SK-N-SH treated with all-trans-retinoic acid at 6 μM for 48 hours (cell line): ENCODE data around the gene CSGALNACT2.
"Not testable (repeated sequence)": the region's sequence is repeated elsewhere in the genome, so short reads cannot be mapped to it uniquely, and the experiment has no call there.

Source experiments
- ATAC-seq: fragments of 200-7000 bp; cut with Tn5 transposase; 3 replicates; pipeline ENCODE4 v1.9.1; 2020; ENCODE audit warnings: mild to moderate bottlenecking, moderate library complexity
- ARNTL ChIP-seq: fragments of 450-650 bp; formaldehyde crosslinking; IDR thresholded peaks from 2 replicates; pipeline ENCODE4 v1.5.0; 2020; ENCODE audit warnings: low read depth, mild to moderate bottlenecking, moderate library complexity, borderline replicate concordance
- BACH2 ChIP-seq: fragments of 250-450 bp; sonication (Bioruptor Pico); IDR thresholded peaks from 2 replicates; pipeline ENCODE4 v1.9.0; 2021; ENCODE audit warnings: mild to moderate bottlenecking, borderline replicate concordance
- ESRRG ChIP-seq: fragments of 250-450 bp; sonication (Bioruptor Pico); IDR thresholded peaks from 2 replicates; pipeline ENCODE4 v1.6.1; 2021; ENCODE audit warnings: mild to moderate bottlenecking
- ISL1 ChIP-seq: fragments of 250-450 bp; sonication (Bioruptor Pico); IDR thresholded peaks from 2 replicates; pipeline ENCODE4 v2.1.2; 2022; ENCODE audit warnings: mild to moderate bottlenecking, moderate library complexity
- OSR1 ChIP-seq: fragments of 250-450 bp; sonication (Bioruptor Pico); IDR thresholded peaks from 2 replicates; pipeline ENCODE4 v1.8.0; 2022; ENCODE audit warnings: moderate library complexity, mild to moderate bottlenecking, inconsistent platforms
- PPARA ChIP-seq: fragments of 250-450 bp; sonication (Bioruptor Pico); IDR thresholded peaks from 2 replicates; pipeline ENCODE4 v1.5.0; 2020; ENCODE audit warnings: mild to moderate bottlenecking, borderline replicate concordance
- RARB ChIP-seq: fragments of 250-450 bp; sonication (Bioruptor Pico); IDR thresholded peaks from 2 replicates; pipeline ENCODE4 v1.8.0; 2021; ENCODE audit warnings: mild to moderate bottlenecking, moderate library complexity
- SNAI2 ChIP-seq: fragments of 250-450 bp; sonication (Bioruptor Pico); IDR thresholded peaks from 2 replicates; pipeline ENCODE4 v1.5.0; 2020; ENCODE audit warnings: mild to moderate bottlenecking, moderate library complexity
- TCF4 ChIP-seq: fragments of 250-450 bp; sonication (Bioruptor Pico); IDR thresholded peaks from 2 replicates; pipeline ENCODE4 v1.8.0; 2021; ENCODE audit warnings: mild to moderate bottlenecking, moderate library complexity, borderline replicate concordance
- ZC3H10 ChIP-seq: fragments of 250-450 bp; sonication (Bioruptor Pico); IDR thresholded peaks from 2 replicates; pipeline ENCODE4 v1.5.1; 2021; ENCODE audit warnings: mild to moderate bottlenecking, moderate library complexity
- ZFP3 ChIP-seq: fragments of 250-450 bp; sonication (Bioruptor Pico); IDR thresholded peaks from 2 replicates; pipeline ENCODE4 v1.5.0; 2020; ENCODE audit warnings: mild to moderate bottlenecking, moderate library complexity
- ZNF70 ChIP-seq: fragments of 450-650 bp; formaldehyde crosslinking; IDR thresholded peaks from 2 replicates; pipeline ENCODE4 v1.5.0; 2020; ENCODE audit warnings: mild to moderate bottlenecking, moderate library complexity
- ZNF8 ChIP-seq: fragments of 450-650 bp; formaldehyde crosslinking; IDR thresholded peaks from 2 replicates; pipeline ENCODE4 v1.5.0; 2020; ENCODE audit warnings: mild to moderate bottlenecking, moderate library complexity
- TF ChIP-seq, protein P1 (sequence below): fragments of 250-450 bp; sonication (Bioruptor Pico); IDR thresholded peaks from 2 replicates; pipeline ENCODE4 v1.5.1; 2021; ENCODE audit warnings: mild to moderate bottlenecking, moderate library complexity
- TF ChIP-seq, protein P2 (sequence below): fragments of 250-450 bp; sonication (Bioruptor Pico); IDR thresholded peaks from 2 replicates; pipeline ENCODE4 v1.5.0; 2020; ENCODE audit warnings: mild to moderate bottlenecking, moderate library complexity
- TF ChIP-seq, protein P3 (sequence below): fragments of 250-450 bp; sonication (Bioruptor Pico); IDR thresholded peaks from 2 replicates; pipeline ENCODE4 v1.8.0; 2020; ENCODE audit warnings: mild to moderate bottlenecking, moderate library complexity, borderline replicate concordance
- TF ChIP-seq, protein P4 (sequence below): fragments of 250-450 bp; sonication (Bioruptor Pico); IDR thresholded peaks from 2 replicates; pipeline ENCODE4 v1.8.0; 2021; ENCODE audit warnings: low read depth, mild to moderate bottlenecking, moderate library complexity, borderline replicate concordance

CSGALNACT2 gene

DNA sequence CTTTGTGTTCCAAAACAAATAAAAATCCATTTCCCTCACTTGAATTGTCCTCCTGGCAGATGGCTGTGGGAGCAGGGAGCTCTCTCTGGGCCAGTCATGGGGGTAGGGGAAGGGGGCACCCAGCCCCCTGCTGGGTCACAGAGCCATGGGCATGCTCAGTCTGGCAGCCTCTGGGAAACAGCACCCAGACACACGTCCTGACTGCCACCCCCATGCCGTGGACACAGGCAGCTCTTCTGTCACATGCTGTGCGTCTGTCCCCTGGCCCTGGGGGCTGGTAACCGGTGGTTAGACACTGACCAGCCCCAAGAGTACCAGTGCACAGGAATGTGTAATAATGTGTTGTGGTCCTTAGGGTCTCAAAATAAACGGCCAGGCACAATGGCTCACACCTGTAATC lies 81.6 kb downstream of the CSGALNACT2 start:
- TF ChIP-seq ZNF70 (CRISPR knock-in tag), result no peak
- TF ChIP-seq ISL1 (CRISPR knock-in tag), result no peak
- TF ChIP-seq, protein P1, sequence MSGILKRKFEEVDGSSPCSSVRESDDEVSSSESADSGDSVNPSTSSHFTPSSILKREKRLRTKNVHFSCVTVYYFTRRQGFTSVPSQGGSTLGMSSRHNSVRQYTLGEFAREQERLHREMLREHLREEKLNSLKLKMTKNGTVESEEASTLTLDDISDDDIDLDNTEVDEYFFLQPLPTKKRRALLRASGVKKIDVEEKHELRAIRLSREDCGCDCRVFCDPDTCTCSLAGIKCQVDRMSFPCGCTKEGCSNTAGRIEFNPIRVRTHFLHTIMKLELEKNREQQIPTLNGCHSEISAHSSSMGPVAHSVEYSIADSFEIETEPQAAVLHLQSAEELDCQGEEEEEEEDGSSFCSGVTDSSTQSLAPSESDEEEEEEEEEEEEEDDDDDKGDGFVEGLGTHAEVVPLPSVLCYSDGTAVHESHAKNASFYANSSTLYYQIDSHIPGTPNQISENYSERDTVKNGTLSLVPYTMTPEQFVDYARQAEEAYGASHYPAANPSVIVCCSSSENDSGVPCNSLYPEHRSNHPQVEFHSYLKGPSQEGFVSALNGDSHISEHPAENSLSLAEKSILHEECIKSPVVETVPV (CRISPR knock-in tag), result no peak
- TF ChIP-seq OSR1, result no peak
- no peak for TF ChIP-seq ZFP3 (CRISPR knock-in tag)
- TF ChIP-seq ESRRG (CRISPR knock-in tag), result no peak
- ATAC-seq, result no peak

DNA sequence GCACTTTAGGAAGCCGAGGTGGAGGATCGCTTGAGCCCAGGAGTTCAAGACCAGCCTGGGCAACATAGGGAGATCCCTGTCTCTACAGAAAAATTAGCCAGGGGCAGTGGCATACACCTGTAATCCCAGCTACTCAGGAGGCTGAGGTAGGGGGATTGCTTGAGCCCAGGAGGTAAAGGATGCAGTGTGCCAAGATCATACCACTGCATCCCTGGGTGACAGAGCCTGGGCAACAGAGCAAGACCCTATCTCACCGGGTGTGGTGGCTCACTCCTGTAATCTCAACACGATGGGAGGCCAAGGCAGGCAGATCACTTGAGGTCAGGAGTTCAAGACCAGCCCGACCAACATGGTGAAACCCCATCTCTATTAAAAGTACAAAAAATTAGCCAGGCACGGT lies 82.0 kb downstream of the CSGALNACT2 start:
- ATAC-seq, result not testable (repeated sequence)

DNA sequence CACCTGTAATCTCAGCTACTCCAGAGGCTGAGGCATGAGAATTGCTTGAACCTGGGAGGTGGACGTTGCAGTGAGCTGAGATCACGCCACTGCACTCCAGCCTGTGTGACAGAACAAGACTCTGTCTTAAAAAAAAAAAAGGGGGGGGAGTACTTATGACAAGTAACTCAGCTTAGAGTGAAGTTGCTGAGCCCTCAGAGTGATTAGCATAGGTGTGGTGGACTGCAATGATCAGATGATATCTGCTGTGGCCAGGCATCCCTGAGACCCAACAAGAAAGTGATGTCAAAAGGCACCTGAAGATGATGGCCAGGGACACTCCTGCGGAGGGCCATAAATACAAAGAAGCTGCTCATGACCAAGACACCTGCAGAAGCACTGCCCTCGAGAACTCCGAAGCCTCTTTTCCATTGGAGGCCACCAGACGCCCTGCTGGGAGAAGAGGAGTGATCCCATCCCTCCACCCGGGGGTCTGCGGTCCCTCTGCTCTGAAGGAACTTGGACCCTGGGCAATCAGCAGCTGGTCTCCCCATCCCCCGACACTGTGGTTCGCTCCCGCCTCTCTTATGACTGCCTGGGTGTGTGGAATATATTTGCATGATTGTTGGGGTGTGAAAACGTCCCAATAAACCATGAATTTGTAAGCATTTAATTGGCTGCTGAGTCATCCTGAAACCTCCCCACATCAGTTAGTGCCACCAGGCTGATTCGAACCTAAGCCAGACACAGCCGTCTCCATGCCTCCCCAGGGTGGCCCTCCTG lies 82.6 kb downstream of the CSGALNACT2 start:
- ATAC-seq, result no peak
- no peak for TF ChIP-seq ZNF8 (CRISPR knock-in tag)
- TF ChIP-seq, protein P1 (CRISPR knock-in tag), result no peak
- TF ChIP-seq, protein P2, sequence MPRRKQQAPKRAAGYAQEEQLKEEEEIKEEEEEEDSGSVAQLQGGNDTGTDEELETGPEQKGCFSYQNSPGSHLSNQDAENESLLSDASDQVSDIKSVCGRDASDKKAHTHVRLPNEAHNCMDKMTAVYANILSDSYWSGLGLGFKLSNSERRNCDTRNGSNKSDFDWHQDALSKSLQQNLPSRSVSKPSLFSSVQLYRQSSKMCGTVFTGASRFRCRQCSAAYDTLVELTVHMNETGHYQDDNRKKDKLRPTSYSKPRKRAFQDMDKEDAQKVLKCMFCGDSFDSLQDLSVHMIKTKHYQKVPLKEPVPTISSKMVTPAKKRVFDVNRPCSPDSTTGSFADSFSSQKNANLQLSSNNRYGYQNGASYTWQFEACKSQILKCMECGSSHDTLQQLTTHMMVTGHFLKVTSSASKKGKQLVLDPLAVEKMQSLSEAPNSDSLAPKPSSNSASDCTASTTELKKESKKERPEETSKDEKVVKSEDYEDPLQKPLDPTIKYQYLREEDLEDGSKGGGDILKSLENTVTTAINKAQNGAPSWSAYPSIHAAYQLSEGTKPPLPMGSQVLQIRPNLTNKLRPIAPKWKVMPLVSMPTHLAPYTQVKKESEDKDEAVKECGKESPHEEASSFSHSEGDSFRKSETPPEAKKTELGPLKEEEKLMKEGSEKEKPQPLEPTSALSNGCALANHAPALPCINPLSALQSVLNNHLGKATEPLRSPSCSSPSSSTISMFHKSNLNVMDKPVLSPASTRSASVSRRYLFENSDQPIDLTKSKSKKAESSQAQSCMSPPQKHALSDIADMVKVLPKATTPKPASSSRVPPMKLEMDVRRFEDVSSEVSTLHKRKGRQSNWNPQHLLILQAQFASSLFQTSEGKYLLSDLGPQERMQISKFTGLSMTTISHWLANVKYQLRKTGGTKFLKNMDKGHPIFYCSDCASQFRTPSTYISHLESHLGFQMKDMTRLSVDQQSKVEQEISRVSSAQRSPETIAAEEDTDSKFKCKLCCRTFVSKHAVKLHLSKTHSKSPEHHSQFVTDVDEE (CRISPR knock-in tag), result no peak
- TF ChIP-seq SNAI2 (CRISPR knock-in tag), result no peak
- TF ChIP-seq, protein P3, sequence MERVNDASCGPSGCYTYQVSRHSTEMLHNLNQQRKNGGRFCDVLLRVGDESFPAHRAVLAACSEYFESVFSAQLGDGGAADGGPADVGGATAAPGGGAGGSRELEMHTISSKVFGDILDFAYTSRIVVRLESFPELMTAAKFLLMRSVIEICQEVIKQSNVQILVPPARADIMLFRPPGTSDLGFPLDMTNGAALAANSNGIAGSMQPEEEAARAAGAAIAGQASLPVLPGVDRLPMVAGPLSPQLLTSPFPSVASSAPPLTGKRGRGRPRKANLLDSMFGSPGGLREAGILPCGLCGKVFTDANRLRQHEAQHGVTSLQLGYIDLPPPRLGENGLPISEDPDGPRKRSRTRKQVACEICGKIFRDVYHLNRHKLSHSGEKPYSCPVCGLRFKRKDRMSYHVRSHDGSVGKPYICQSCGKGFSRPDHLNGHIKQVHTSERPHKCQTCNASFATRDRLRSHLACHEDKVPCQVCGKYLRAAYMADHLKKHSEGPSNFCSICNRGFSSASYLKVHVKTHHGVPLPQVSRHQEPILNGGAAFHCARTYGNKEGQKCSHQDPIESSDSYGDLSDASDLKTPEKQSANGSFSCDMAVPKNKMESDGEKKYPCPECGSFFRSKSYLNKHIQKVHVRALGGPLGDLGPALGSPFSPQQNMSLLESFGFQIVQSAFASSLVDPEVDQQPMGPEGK (CRISPR knock-in tag), result no peak
- no peak for TF ChIP-seq ZNF70 (CRISPR knock-in tag)
- TF ChIP-seq BACH2 (CRISPR knock-in tag), result no peak
- TF ChIP-seq ZC3H10 (CRISPR knock-in tag), result no peak
- no peak for TF ChIP-seq TCF4 (CRISPR knock-in tag)
- no peak for TF ChIP-seq ARNTL (CRISPR knock-in tag)
- TF ChIP-seq ZFP3 (CRISPR knock-in tag), result no peak
- TF ChIP-seq, protein P4, sequence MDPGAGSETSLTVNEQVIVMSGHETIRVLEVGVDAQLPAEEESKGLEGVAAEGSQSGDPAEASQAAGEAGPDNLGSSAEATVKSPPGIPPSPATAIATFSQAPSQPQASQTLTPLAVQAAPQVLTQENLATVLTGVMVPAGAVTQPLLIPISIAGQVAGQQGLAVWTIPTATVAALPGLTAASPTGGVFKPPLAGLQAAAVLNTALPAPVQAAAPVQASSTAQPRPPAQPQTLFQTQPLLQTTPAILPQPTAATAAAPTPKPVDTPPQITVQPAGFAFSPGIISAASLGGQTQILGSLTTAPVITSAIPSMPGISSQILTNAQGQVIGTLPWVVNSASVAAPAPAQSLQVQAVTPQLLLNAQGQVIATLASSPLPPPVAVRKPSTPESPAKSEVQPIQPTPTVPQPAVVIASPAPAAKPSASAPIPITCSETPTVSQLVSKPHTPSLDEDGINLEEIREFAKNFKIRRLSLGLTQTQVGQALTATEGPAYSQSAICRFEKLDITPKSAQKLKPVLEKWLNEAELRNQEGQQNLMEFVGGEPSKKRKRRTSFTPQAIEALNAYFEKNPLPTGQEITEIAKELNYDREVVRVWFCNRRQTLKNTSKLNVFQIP (CRISPR knock-in tag), result no peak
- TF ChIP-seq ISL1 (CRISPR knock-in tag), result no peak
- no peak for TF ChIP-seq RARB (CRISPR knock-in tag)
- no peak for TF ChIP-seq PPARA (CRISPR knock-in tag)
- TF ChIP-seq OSR1, result no peak
